Hepatocyte (in vitro differentiated cells): ENCODE data around the gene RNASE4. TPM values are rescaled to one million over a fixed set of nuclear protein-coding genes. Genes with fewer than 3 reads are reported as not detected.
"Not testable (repeated sequence)": the region's sequence is repeated elsewhere in the genome, so short reads cannot be mapped to it uniquely, and the experiment has no call there.

Experiments used
- DNase-seq: peaks from one replicate; pipeline ENCODE4 v3.0.0-alpha.2; 2016; ENCODE audit warnings: low spot score
- H2AFZ ChIP-seq: fragments of 200-600 bp; sonication (generic); 2 replicates; pipeline ENCODE4 v1.6.0; 2016; ENCODE audit warnings: antibody characterized with exemption, mild to moderate bottlenecking
- H3K27ac ChIP-seq: fragments of 200-600 bp; sonication (generic); 2 replicates; pipeline ENCODE4 v1.5.1; 2016; ENCODE audit warnings: mild to moderate bottlenecking
- H3K27me3 ChIP-seq: fragments of 200-600 bp; sonication (generic); 2 replicates; pipeline ENCODE4 v1.6.1; 2016
- H3K36me3 ChIP-seq: fragments of 200-600 bp; sonication (generic); replicated peaks from 2 replicates; pipeline ENCODE4 v1.5.1; 2016; ENCODE audit warnings: low read depth; ENCODE audit not compliant: insufficient read depth
- H3K4me1 ChIP-seq: fragments of 200-600 bp; sonication (generic); 2 replicates; pipeline ENCODE4 v1.5.1; 2016; ENCODE audit warnings: mild to moderate bottlenecking, moderate library complexity; ENCODE audit not compliant: insufficient read depth
- H3K4me2 ChIP-seq: fragments of 200-600 bp; sonication (generic); 2 replicates; pipeline ENCODE4 v1.6.0; 2016
- H3K4me3 ChIP-seq: fragments of 200-600 bp; sonication (generic); 2 replicates; pipeline ENCODE4 v1.5.1; 2016; ENCODE audit warnings: mild to moderate bottlenecking
- H3K79me2 ChIP-seq: fragments of 200-600 bp; sonication (generic); 2 replicates; pipeline ENCODE4 v1.6.0; 2017; ENCODE audit warnings: mild to moderate bottlenecking
- H3K9me2 ChIP-seq: fragments of 200-600 bp; sonication (generic); replicated peaks from 2 replicates; pipeline ENCODE4 v1.6.0; 2017; ENCODE audit warnings: mild to moderate bottlenecking; ENCODE audit not compliant: insufficient read depth
- H3K9me3 ChIP-seq: fragments of 200-600 bp; sonication (generic); 2 replicates; pipeline ENCODE4 v1.5.1; 2016; ENCODE audit warnings: low read depth, mild to moderate bottlenecking
- H4K20me1 ChIP-seq: fragments of 200-600 bp; sonication (generic); 2 replicates; pipeline ENCODE4 v1.6.0; 2016; ENCODE audit warnings: mild to moderate bottlenecking; ENCODE audit not compliant: insufficient read depth, poor library complexity, severe bottlenecking
- EZH2 ChIP-seq: fragments of 200-600 bp; sonication (generic); IDR thresholded peaks from 2 replicates; pipeline ENCODE4 v1.6.1; 2016; ENCODE audit warnings: antibody characterized with exemption, mild to moderate bottlenecking, borderline replicate concordance
- EZH2phosphoT487 ChIP-seq: fragments of 200-600 bp; sonication (generic); IDR thresholded peaks from one replicate; pipeline ENCODE4 v1.6.1; 2018; ENCODE audit warnings: antibody characterized with exemption, mild to moderate bottlenecking, low read depth, moderate library complexity; ENCODE audit not compliant: unreplicated experiment, severe bottlenecking
- WGBS: methylation state at CpG from one replicate; pipeline ENCODE4 v1.1.6; 2016; ENCODE audit warnings: low lambda C conversion rate; ENCODE audit errors: missing lambda C conversion rate; 5-methylcytosine and 5-hydroxymethylcytosine counted together
- polyA plus RNA-seq: library from polyadenylated mRNA; unstranded; fragments of >200 nt; fragmentation: Nextera tagmentation; extraction: Ambion mirVana; gene quantifications from 2 replicates; pipeline ENCODE4 v1.2.1, GENCODE V29; 2016
- total RNA-seq: library from RNA; depleted of rRNA; stranded (reverse); fragments of >200 nt; gene quantifications from 2 replicates; pipeline ENCODE4 v1.2.3, GENCODE V29; 2014
- TF ChIP-seq, protein P1 (sequence below): fragments of 200-600 bp; sonication (generic); IDR thresholded peaks from 2 replicates; pipeline ENCODE4 v1.5.1; 2016; ENCODE audit warnings: antibody characterized with exemption, mild to moderate bottlenecking; ENCODE audit not compliant: poor library complexity

RNASE4 gene
- total and polyA plus RNA-seq, 2 experiments from 2014 or later: 44.5 to 96.2 TPM

DNA sequence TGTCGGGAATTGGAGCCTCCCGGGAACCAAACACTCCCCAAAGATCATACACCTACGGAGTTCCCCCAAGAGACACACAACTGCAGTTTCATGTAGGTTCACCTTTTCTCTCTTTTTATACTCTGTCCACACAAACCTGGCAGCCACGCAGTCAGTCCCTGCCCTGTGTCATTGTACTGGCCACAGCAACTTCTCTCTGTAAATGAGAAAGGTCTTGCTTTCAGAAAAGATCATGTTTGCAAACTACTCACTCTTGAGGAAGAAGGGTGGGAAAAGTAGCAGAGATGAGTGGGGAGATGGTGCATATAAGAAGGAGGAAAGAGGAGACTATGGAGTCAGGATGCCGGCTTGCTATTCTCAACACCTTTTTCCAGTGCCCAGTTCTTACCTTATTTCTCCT, 14.6 kb downstream of the RNASE4 start:
- 84% methylated on average over 5 of the region's 5 CpGs for WGBS
- no peaks in the 10 kb centered on the region for H4K20me1 ChIP-seq
- H3K4me1 ChIP-seq: no peaks in the 10 kb centered on the region
- no peaks in the 10 kb centered on the region for H3K9me3 ChIP-seq
- H3K9me2 ChIP-seq: no peaks in the 10 kb centered on the region
- no peaks in the 10 kb centered on the region for H3K36me3 ChIP-seq
- no peak overlapping the region for H3K27ac ChIP-seq
- peaks cover under 1% of the 10 kb centered on the region for H3K79me2 ChIP-seq
- H3K27me3 ChIP-seq: no peaks in the 10 kb centered on the region
- H2AFZ ChIP-seq: no peak overlapping the region
- H3K4me2 ChIP-seq: no peak overlapping the region
- TF ChIP-seq EZH2 (no peak), EZH2phosphoT487 (no peak)
- TF ChIP-seq, protein P1, sequence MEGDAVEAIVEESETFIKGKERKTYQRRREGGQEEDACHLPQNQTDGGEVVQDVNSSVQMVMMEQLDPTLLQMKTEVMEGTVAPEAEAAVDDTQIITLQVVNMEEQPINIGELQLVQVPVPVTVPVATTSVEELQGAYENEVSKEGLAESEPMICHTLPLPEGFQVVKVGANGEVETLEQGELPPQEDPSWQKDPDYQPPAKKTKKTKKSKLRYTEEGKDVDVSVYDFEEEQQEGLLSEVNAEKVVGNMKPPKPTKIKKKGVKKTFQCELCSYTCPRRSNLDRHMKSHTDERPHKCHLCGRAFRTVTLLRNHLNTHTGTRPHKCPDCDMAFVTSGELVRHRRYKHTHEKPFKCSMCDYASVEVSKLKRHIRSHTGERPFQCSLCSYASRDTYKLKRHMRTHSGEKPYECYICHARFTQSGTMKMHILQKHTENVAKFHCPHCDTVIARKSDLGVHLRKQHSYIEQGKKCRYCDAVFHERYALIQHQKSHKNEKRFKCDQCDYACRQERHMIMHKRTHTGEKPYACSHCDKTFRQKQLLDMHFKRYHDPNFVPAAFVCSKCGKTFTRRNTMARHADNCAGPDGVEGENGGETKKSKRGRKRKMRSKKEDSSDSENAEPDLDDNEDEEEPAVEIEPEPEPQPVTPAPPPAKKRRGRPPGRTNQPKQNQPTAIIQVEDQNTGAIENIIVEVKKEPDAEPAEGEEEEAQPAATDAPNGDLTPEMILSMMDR: no peak
- no peak for DNase-seq
- no peak overlapping the region for H3K4me3 ChIP-seq

DNA sequence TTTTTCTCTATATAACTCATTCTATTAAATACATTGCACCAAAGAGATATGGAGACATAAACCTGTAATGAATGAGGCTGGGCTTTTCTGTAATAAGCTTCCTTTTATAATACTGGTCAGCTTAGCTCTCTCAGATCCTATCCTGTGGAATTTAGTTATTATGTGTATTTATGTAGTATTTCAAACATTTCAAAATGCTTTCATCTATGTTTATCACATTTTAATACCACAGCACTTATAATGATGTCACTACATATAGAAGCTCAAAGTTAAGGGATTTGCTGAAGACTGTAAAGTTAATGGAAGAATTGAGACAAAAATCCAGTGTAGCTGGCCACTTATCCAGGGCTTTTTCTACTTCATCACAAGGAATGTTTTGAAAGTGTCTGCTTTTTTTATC, 15.6 kb downstream of the RNASE4 start:
- Histone ChIP-seq H3K4me2 (no peak overlapping the region), H4K20me1 (no peaks in the 10 kb centered on the region), H3K27ac (no peak overlapping the region), H3K9me2 (no peaks in the 10 kb centered on the region), H3K4me1 (no peaks in the 10 kb centered on the region), H3K79me2 (no peaks in the 10 kb centered on the region), H3K9me3 (no peaks in the 10 kb centered on the region), H3K27me3 (no peaks in the 10 kb centered on the region), H2AFZ (no peak overlapping the region), H3K4me3 (no peak overlapping the region), H3K36me3 (no peaks in the 10 kb centered on the region)
- no peak for TF ChIP-seq EZH2
- TF ChIP-seq, protein P1: no peak
- no peak for TF ChIP-seq EZH2phosphoT487
- no peak for DNase-seq

DNA sequence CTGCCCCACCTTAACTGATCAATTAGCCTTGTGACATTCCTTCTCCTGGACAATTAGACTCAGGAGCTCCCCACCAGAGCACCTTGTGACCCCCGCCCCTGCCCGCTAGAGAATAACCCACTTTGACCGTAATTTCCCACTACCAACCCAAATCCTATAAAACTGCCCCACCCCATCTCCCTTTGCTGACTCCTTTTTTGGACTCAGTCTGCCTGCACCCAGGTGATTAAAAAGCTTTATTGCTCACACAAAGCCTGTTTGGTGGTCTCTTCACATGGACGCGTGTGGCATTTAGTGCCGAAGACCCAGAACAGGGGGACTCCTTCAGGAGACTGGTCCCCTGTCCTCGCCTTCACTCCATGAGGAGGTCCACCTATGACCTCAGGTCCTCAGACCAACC, 16.6 kb downstream of the RNASE4 start:
- H3K79me2 ChIP-seq, H3K27me3 ChIP-seq, H3K9me3 ChIP-seq, DNase-seq, H3K9me2 ChIP-seq, H3K4me3 ChIP-seq, H3K36me3 ChIP-seq, H3K4me1 ChIP-seq, H2AFZ ChIP-seq, H3K27ac ChIP-seq, H3K4me2 ChIP-seq, H4K20me1 ChIP-seq: not testable (repeated sequence)
- 93% methylated on average over 7 of the region's 7 CpGs for whole genome bisulfite sequencing

DNA sequence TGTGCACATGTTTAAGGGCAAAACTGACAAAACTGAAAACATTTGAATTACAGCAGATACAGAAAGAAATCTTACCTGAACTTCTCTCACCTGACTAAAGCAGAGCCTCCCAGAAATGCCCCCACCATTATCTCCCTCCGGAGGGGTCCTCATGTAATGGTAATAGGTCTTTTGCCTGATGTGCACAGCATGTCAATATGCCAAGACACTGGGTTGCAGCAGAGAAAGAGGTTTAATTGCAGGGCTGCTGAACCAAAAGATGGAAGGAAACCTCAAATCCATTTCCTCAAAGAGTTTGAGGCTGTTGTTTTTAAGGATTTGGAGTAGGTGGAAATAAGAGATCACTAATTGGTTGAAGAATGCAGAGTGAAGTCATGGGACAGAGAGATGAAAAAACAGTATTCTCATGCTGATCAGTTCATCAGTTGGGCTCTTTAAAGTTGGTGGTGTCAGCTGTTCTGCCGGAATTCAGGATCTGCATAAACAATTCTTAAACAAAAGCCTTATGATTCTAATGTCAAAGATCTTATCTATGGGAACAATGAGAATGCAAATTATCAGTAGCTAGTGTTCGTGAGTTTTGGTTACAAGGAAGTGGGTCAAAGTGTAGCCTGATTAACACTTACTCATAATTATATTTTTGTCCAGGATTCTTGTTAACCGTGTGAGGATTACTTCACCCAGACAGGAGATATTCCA, 22.4 kb downstream of the RNASE4 start:
- Histone ChIP-seq H3K4me3 (no peak overlapping the region), H3K9me2 (no peaks in the 10 kb centered on the region), H3K36me3 (no peaks in the 10 kb centered on the region), H2AFZ (no peak overlapping the region), H3K4me2 (no peak overlapping the region), H3K27ac (peak overlapping the region; percentile 85), H3K9me3 (no peaks in the 10 kb centered on the region), H3K27me3 (no peaks in the 10 kb centered on the region), H3K4me1 (no peaks in the 10 kb centered on the region), H4K20me1 (no peaks in the 10 kb centered on the region), H3K79me2 (no peaks in the 10 kb centered on the region)
- TF ChIP-seq EZH2phosphoT487 (no peak), EZH2 (no peak)
- TF ChIP-seq, protein P1: no peak
- DNase-seq: no peak
- 63% methylated on average over 4 of the region's 4 CpGs for WGBS
